HG03139 (cell line): Measurements from ENCODE around the gene SCAMP2.

Experiments
- ATAC-seq: cut with Tn5 transposase; IDR thresholded peaks from one replicate; pipeline ENCODE4 v1.9.1; 2021; ENCODE audit not compliant: unreplicated experiment

Gene SCAMP2

GRCh38 chr15:74799255-74799855 lies 73.8 kb downstream of the SCAMP2 start:
- ATAC-seq: no peak

- ATAC-seq: no peak
These were observed 74.5 kb downstream of the SCAMP2 start for GRCh38 chr15:74798388-74799254.

DNA sequence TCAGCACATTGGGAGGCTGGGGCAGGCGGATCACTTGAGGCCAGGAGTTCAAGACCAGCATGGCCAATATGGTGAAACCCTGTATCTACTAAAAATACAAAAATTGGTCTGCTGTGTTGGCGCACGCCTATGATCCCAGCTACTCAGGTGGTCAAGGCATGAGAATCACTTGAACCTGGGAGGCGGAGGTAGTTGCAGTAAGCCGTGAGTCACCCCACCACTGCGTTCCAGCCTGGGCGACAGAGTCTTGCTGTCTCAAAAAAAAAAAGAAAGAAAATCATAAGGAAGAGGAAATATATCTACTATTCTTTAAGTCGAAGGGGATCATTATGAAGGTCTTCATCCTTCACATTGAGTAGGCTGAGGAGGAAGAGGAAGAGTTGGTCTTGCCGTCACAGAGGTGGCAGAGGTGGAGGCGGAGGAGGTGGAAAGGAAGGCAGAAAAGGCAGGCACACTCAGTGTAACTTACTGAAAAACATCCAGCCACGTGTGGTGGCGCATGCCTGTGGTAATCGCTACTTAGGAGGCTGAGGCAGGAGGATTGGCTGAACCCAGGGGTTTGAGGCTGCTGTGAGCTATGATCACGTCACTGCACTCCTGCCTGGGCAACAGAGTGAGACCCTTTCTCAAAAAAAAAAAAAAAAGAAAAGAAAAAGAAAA lies 77.1 kb downstream of the SCAMP2 start:
- no peak for ATAC-seq

- ATAC-seq: no peak
These were observed 78.2 kb downstream of the SCAMP2 start for GRCh38 chr15:74794970-74795349.

- ATAC-seq: no peak
These were observed 78.8 kb downstream of the SCAMP2 start for GRCh38 chr15:74794248-74794969.
